GM18511 (cell line): Measurements from ENCODE around the gene PRKCA.
"Not testable (repeated sequence)": the region's sequence is repeated elsewhere in the genome, so short reads cannot be mapped to it uniquely, and the experiment has no call there.

Experiments used
- ATAC-seq: cut with Tn5 transposase; IDR thresholded peaks from one replicate; pipeline ENCODE4 v1.9.1; 2021; ENCODE audit warnings: mild to moderate bottlenecking, moderate library complexity; ENCODE audit not compliant: unreplicated experiment

Gene PRKCA

DNA sequence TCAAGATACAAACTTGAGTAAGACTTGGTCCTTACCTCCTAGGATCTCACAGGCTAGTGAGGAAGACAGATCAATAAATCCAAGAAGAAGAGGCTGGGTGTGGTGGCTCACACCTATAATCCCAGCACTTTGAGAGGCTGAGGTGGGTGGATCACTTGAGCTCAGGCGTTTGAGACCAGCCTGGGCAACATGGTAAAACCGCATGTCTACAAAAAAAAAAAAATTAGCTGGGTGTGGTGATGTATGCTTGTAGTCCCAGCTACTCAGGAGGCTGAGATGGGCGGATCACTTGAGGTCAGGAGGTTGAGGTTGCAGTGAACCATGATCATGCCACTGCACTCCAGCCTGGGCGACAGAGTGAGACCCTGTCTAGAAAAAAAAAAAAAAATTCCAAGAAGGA is 423.0 kb downstream of the PRKCA start:
- not testable (repeated sequence) for ATAC-seq

DNA sequence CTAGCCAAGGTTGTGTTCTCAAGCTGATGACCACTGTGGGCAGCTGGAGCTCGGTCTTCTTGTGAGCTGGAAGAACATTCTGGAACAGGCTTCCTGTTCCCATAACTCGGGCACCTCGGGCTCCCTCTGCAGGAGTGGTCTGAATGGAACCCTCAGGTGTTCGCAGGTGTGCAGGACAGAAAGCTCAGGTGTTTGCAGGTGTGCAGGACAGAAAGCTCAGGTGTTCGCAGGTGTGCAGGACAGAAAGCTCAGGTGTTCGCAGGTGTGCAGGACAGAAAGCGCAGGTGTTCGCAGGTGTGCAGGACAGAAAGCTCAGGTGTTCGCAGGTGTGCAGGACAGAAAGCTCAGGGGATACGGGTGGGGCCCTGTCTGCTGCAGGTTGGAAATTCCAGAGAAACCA is 423.5 kb downstream of the PRKCA start:
- ATAC-seq = no peak

DNA sequence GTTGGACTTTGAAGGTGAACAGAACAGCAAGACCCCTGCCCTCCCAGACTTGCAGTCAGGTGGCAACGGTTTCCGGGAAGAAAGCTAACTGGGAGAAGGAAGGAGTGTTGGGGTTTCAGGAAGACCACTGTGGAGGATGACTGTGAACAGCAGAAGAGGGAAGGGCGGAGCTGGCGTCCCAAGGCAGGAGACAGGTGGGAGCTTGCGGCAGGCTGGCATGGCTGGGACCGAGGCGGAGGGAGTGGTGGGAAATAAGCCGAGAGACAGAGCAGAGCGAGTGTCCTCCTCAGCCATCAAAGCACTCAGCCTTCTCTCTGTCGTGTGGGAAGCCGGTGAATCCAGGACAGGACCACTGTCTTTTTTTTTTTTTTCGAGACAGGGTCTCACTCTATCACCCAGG is 424.0 kb downstream of the PRKCA start:
- no peak for ATAC-seq

DNA sequence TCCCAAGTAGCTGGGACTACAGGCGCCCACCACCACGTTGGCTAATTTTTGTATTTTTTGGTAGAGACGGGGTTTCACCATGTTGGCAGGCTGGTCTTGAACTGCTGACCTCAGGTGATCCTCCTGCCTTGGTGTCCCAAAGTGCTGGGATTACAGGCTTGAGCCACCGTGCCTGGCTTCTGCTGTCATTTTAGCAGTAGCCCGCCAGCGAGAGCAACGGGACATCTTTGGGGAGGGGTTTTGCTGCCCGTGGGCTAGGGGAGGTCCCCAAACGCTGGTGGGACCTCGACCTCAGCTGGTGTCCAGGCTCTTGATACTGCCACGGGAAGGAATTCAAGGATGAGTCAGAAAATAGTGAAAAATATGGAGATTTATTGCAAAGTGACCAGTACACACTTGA is 424.4 kb downstream of the PRKCA start:
- ATAC-seq = no peak

GRCh38 chr17:66727634-66728570 is 425.5 kb downstream of the PRKCA start:
- peak; percentile 91 for ATAC-seq

DNA sequence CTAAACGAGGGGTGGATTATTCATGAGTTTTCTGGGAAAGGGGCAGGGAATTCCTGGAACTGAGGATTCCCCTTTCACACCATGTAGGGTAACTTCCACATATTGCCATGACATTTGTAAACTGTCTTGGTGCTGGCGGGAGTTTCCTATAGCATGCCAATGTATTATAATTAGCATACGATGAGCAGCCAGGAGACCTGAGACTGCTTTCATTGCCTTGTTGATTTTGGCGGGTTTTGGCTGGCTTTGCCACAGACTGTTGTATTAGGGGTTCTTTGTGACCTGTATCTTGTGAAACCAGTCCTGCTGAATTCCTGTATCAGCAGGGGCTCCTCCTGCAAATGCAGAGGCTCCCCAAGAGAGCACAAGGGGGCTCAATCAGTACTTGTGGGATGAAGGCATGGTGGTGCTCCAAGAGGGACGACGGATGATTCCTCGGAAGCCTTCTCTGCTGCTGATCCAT is 428.1 kb downstream of the PRKCA start:
- no peak for ATAC-seq

DNA sequence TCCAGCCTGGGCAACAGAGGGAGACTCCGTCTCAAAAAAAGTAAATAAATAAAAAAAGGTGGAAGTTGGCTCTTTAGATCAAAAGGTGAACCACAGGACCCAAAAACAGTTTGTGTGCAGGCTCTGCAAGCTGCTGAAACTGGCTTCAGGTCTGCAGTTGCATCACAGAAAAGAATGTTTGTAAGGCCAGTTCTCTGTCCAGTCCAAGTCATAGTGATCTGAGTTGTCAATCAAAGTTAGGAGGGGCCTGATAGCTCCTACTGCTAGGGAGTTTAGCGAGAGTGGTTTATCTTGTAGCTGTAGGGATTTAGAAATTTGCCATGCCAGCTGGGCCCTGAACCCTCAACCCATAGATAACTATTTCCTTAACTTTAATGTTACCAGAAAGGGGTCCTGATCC is 431.3 kb downstream of the PRKCA start:
- ATAC-seq = no peak

DNA sequence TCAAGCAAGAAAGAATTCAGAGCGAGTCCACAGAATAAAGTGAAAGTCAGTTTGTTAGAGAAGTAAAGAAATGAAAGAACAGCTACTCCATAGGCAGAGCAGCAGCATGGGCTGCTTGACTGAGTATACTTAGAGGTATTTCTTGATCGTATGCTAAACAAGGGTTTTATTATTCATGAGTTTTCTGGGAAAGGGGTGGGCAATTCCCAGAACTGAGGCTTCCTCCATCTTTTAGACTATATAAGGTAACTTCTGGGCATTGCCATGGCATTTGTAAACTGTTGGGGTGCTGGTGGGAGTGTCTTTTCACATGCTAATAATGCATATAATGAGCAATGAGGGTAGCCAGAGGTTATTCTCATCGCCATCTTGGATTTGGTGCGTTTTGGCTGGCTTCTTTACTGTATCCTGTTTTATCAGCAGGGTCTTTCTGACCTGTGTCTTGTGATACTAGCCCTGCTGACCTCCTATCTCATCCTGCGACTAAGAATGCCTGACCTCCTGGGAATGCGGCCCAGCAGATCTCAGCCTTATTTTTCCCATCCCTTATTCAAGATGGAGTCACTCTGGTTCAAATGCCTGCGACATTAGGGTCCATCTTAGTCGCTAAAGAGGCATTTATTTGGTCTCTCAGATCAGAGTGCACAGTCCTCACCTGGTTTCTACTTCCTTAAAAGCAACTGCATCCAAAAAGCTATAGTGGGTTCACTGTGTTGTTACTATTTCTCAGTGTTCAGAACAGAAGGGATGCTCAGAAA is 432.0 kb downstream of the PRKCA start:
- no peak for ATAC-seq

GRCh38 chr17:66737524-66737923 is 435.1 kb downstream of the PRKCA start:
- ATAC-seq = no peak

- ATAC-seq = no peak
Observed at GRCh38 chr17:66738301-66738700, 435.9 kb downstream of the PRKCA start.

DNA sequence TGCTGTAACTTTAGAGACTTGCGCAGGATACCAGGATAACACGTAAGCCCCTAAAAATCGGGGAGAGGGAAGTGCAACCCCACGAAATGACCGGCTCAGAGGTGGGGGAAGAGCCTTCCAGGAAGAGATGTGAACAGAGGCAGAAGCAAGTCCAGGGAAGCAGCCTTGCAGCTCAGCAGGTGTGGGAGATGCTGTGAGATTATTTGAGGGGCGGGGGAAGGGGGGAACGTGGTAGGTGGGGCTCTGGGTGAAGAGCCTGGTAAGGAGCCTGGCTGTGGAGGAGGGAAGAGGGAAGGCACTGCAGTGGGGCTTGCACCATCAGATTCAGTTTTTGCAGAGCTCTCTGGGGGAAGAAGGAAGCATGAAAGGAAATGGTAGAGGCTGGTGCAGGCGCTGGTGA is 437.1 kb downstream of the PRKCA start:
- no peak for ATAC-seq

DNA sequence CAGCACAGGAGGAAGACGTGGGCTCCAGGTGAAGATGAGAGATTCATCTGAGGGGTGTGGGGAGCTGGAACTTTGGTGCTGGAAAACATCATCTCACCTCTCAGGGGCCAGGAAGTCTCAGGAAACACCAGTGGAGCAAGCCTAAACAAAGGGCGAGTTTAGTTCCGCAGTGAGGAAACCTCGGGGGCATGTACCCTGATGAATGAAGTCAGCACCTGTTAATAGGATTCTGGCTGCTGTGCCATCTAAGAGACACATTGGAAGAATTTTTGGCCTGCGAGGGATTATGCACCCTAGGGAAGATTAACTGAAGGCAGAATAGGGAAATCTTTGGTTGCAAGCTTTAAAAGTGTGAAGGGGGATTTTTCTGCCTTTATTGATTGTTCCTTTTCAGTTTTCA is 437.8 kb downstream of the PRKCA start:
- ATAC-seq = no peak

DNA sequence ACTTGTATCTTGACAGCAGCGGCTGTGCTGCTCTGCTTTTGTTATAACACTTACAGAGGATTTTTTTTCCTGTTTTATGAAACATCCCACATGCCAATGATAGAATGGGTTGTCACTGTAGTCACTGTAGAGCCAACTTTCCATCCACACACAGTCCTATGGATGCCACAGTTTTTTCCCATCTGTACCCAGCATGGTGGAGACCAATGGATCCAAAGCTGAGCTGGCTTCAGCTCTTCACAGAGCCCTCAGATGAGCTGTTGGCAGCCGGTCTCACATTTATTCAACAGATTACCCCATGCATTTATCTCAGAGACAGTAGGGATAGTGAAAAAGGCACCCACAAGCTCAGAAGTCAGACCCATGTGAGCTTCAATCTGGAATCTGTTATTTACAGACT is 441.1 kb downstream of the PRKCA start:
- ATAC-seq = no peak

DNA sequence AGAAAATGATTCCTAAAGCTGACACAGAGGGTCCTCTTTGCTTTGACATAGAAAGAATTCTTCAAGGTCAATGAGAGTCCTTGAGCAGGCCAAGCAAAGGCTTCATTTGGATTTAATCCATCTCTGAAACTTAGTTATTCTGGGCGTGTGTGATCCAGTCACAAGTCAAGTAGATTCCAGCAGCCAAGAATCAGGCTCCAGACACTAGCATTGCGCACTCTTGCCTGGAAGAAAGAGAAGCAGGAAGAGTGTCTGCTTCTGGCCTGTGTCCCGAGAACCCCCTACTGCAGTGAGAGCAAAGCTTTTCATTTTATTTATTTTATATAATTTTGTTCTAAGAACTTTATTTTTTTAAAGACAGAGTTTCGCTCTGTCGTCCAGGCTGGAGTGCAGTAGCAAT is 444.3 kb downstream of the PRKCA start:
- ATAC-seq = no peak

- no peak for ATAC-seq
Observed at GRCh38 chr17:66747578-66748275, 445.3 kb downstream of the PRKCA start.

- ATAC-seq = no peak
Observed at GRCh38 chr17:66748578-66748977, 446.2 kb downstream of the PRKCA start.

DNA sequence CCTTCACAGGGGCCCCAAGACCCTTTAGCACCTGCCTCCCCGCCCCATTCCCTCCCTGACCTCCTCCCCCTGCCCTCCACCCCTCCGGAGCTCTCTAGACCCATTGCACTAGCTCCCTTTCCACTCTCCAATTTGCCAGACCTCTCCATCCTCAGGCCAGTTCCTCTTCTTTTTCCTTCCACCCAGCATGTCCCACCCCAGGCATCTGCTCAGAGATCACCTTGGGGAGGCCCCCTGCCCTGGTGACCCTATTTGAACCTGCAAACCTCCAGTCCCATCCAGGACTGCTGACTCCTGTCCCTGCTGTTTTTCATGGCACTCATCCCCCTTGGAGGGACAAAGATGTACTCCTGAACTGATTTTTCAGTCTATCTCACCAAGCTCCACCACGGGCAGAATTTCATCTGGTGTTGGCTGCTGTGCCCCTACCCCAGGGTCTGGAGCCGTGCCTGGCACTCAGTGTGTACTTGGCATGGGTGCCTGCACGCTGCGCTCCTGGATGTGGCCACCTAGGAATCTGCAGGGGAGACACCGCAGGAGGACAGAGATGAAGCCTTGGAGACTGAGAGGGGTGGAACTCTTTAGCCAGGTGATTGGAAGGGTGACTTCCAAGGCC is 446.9 kb downstream of the PRKCA start:
- ATAC-seq = no peak

GRCh38 chr17:66750116-66750515 is 447.7 kb downstream of the PRKCA start:
- no peak for ATAC-seq

GRCh38 chr17:66750781-66751543 is 448.5 kb downstream of the PRKCA start:
- ATAC-seq = no peak

GRCh38 chr17:66751771-66752170 is 449.4 kb downstream of the PRKCA start:
- no peak for ATAC-seq
